PC-9 (cell line): ENCODE data around the gene MGAT5.

Source experiments
- CTCF ChIP-seq: fragments of 200-600 bp; sonication (generic); conservative IDR thresholded peaks from 2 replicates; pipeline ENCODE4 v1.6.1; 2017; ENCODE audit warnings: mixed run types, antibody characterized with exemption, mild to moderate bottlenecking, moderate library complexity
- EZH2 ChIP-seq: fragments of 200-600 bp; sonication (generic); IDR thresholded peaks from 2 replicates; pipeline ENCODE4 v1.8.0; 2017; ENCODE audit warnings: antibody characterized with exemption, low read depth

GRCh38 chr2:134335601-134336000 is 81.7 kb downstream of the MGAT5 start:
- TF ChIP-seq CTCF (no peak), EZH2 (no peak)
